Activated T-cell treated with anti-CD3 and anti-CD28 coated beads for 24 hours (primary cell): ENCODE data around the gene DSC2.

Experiments used
- DNase-seq: peaks from one replicate; pipeline ENCODE4 v3.0.0-alpha.2; 2020; ENCODE audit warnings: low read depth

Gene DSC2

GRCh38 chr18:31097666-31098065, 4.6 kb downstream of the DSC2 start:
- DNase-seq = no peak

GRCh38 chr18:31093880-31094279, 8.3 kb downstream of the DSC2 start:
- no peak for DNase-seq

- DNase-seq = no peak
Observed at GRCh38 chr18:31093294-31093693, 8.9 kb downstream of the DSC2 start.

- no peak for DNase-seq
Observed at GRCh38 chr18:31091350-31091749, 10.9 kb downstream of the DSC2 start.

- no peak for DNase-seq
Observed at GRCh38 chr18:31088532-31088931, 13.7 kb downstream of the DSC2 start.

- no peak for DNase-seq
Observed at GRCh38 chr18:31079973-31080372, 22.2 kb downstream of the DSC2 start.

- no peak for DNase-seq
Observed at GRCh38 chr18:31077878-31078277, 24.3 kb downstream of the DSC2 start.

GRCh38 chr18:31072175-31072574, 30.0 kb downstream of the DSC2 start:
- no peak for DNase-seq

GRCh38 chr18:31070206-31070605, 32.0 kb downstream of the DSC2 start:
- no peak for DNase-seq

- DNase-seq = no peak
Observed at GRCh38 chr18:31066266-31066665, 36.0 kb downstream of the DSC2 start.

- no peak for DNase-seq
Observed at GRCh38 chr18:31065036-31065773, 37.0 kb downstream of the DSC2 start.

- DNase-seq = no peak
Observed at GRCh38 chr18:31064130-31064529, 38.1 kb downstream of the DSC2 start.

GRCh38 chr18:31061945-31062344, 40.3 kb downstream of the DSC2 start:
- no peak for DNase-seq

- no peak for DNase-seq
Observed at GRCh38 chr18:31058897-31059296, 43.3 kb downstream of the DSC2 start.

- no peak for DNase-seq
Observed at GRCh38 chr18:31057917-31058316, 44.3 kb downstream of the DSC2 start.

- no peak for DNase-seq
Observed at GRCh38 chr18:31057051-31057450, 45.2 kb downstream of the DSC2 start.

- DNase-seq = no peak
Observed at GRCh38 chr18:31056296-31056695, 45.9 kb downstream of the DSC2 start.

GRCh38 chr18:31050635-31051034, 51.6 kb downstream of the DSC2 start:
- DNase-seq = no peak

- no peak for DNase-seq
Observed at GRCh38 chr18:31049189-31049588, 53.0 kb downstream of the DSC2 start.

GRCh38 chr18:31048216-31048615, 54.0 kb downstream of the DSC2 start:
- DNase-seq = no peak

GRCh38 chr18:31046916-31047315, 55.3 kb downstream of the DSC2 start:
- DNase-seq = no peak

GRCh38 chr18:31045599-31045998, 56.6 kb downstream of the DSC2 start:
- no peak for DNase-seq

GRCh38 chr18:31044926-31045325, 57.3 kb downstream of the DSC2 start:
- no peak for DNase-seq

- no peak for DNase-seq
Observed at GRCh38 chr18:31043709-31044108, 58.5 kb downstream of the DSC2 start.
